COR-L47 (cell line): ENCODE measurements around the gene LRGUK.
"Not testable (repeated sequence)": the region's sequence is repeated elsewhere in the genome, so short reads cannot be mapped to it uniquely, and the experiment has no call there.

ENCODE experiments used
- DNase-seq: peaks from one replicate; lab custom pipeline; 2025; lab: John Stamatoyannopoulos, UW

The LRGUK gene

GRCh38 chr7:134186027-134186426 is 58.9 kb downstream of the LRGUK start:
- DNase-seq, result no peak

GRCh38 chr7:134186801-134187200 is 59.7 kb downstream of the LRGUK start:
- DNase-seq, result no peak

DNA sequence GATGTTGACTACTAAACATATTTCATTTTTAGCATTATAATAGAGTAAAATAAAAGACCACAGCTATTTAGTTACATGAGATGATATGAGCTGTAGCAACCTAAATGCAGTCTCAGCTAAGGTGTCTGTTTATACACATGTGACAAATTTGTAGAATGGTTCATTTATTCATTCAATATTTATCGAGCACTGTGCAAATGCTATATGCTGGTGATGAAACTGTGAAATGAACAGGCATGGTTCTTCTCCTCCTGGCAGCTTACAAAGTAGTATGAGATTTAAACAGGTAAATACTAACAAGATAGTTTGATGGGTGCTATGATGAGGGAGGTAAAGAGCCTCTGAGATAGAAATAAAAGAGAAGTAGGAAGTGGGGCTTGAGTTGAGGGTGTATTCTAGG is 60.8 kb downstream of the LRGUK start:
- DNase-seq, result no peak

- no peak for DNase-seq
Observed at GRCh38 chr7:134188311-134188710, 61.2 kb downstream of the LRGUK start.

DNA sequence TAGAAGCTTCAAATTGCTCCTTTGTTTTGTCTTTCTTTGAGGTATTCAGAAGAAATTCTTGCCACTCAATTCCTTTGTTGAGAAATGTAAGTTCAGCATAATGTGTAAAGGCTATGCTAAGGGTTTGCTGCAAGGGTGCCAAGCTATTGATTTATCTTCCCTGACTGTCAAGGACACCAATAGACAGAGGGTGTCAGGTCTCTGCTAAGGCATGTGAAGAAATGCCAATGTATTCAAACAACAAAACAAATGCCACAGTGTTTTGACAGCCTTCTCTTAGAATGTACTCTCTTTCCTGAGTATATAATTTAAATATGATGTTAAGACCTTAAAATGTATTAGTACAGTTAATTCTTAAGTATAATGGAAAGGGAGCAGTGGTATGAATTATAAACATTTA is 62.4 kb downstream of the LRGUK start:
- no peak for DNase-seq

GRCh38 chr7:134191876-134192275 is 64.7 kb downstream of the LRGUK start:
- no peak for DNase-seq

- DNase-seq, result no peak
Observed at GRCh38 chr7:134193240-134193639, 66.1 kb downstream of the LRGUK start.

DNA sequence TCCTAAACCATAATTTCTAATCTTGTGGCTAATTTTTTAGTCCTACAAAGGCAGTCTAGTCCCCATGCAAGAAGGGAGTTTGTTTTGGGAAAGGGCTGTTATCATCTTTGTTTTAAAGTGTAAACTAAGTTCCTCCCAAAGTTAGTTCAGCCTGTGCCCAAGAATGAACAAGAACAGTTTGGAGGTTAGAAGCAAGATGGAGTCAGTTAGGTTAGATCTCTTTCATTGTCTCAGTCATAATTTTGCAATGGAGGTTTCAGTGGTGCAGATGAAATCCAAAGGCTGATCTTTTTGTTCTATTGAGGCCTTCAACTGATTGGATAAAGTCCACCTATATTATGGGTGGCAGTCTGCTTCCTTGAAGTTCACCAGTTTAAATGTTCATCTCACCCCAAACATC is 68.1 kb downstream of the LRGUK start:
- no peak for DNase-seq

DNA sequence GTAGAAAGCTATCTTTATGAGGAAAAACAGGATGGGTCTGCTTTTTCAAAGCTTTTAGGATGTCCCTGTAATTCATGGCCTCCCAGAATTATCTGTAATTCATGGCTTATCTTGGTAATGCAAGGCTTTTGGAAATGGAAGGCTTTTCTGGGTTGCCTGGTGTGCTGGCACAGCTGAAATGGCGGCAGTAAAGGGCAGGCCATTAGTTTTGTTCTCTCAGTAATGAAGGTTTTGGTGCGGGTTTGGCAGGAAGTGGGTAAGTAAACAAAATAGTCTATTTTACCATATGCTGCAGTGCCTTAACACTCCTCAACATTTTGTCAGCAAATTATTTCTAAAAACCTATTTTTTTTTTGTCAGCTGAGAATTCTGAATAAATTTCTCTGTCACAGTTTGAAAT is 69.3 kb downstream of the LRGUK start:
- no peak for DNase-seq

DNA sequence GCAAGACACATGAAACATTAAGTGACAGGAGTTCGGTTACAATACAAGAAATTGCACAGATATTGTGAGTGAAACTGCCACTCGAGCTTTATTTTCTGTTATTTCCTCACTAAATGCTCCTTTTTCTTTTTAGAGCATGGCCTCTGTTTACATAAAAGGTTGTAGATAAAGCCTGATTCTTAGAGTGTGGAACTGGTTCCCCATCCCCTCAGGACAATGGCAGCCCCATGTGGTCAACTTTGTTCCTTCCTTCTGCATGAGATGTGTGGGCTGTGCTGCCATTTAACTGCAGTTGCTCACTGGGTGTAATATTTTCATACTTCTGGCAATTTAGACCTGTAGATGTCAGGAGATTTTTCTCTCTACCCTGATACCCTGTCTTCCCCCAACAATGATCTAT is 70.2 kb downstream of the LRGUK start:
- no peak for DNase-seq

- no peak for DNase-seq
Observed at GRCh38 chr7:134200970-134201369, 73.8 kb downstream of the LRGUK start.

DNA sequence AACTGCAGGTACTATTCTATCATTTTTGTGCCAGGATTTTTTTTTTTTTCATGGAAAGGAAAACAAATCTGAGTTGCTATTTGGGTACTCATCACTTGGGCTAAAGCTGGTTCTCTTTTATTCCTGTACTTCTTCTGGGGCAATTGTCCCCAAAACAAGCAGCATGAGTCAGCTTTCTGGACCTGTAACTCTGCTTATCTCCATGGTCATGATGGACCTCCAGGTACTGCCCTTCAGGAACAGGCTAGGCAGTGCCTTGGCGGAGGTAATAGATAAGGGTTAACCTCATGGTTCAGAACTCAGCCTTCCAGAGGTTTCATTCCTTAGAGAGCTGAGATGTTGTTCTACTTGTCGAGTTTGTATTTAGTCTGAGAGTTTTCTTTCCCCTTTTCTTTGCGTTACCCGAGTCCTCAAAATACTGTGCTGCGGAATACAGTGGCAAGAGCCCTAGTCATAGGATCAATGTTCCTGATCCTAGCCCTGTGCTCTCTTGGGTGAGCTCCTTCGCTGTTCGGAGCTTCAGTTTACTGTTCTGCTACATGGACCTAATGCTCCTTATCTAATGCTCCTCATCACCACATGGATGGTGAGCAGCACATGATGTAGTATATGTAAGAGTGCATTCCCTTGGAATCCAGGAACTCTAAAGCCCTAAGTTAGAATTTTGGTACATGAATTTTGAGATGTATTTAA is 74.6 kb downstream of the LRGUK start:
- DNase-seq, result no peak

DNA sequence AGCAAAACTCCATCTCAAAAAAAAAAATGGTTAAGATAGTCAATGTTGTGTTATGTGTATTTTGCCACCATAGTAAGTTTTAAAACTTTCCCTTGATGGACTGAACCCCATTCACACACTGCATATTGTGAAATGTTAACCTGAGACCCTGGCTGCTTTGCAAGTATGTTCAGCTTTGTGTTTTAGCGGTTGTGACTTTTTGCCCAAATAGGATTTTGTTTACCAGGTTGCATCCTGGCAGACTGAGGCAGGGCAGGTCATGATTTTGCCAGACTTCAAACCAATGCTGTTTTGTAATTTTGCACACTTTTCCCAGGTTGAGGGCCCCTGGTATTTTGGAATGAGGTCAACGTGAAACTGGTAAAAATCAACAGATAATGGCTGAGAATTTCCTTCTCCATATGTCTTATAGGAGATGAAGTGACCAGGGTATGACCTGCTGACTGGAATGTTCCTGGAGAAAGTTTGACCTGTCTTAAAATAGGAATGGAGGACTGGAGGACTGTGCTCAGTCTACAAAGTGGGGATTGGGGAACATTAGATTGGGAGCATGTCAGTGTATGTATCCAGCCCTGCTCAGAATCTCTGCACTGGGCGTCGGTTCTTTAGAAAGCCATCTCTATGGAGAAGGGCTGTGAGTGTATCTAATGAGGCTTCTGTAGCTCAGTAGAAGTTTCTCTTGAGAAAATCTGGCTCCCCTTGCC is 76.2 kb downstream of the LRGUK start:
- no peak for DNase-seq

DNA sequence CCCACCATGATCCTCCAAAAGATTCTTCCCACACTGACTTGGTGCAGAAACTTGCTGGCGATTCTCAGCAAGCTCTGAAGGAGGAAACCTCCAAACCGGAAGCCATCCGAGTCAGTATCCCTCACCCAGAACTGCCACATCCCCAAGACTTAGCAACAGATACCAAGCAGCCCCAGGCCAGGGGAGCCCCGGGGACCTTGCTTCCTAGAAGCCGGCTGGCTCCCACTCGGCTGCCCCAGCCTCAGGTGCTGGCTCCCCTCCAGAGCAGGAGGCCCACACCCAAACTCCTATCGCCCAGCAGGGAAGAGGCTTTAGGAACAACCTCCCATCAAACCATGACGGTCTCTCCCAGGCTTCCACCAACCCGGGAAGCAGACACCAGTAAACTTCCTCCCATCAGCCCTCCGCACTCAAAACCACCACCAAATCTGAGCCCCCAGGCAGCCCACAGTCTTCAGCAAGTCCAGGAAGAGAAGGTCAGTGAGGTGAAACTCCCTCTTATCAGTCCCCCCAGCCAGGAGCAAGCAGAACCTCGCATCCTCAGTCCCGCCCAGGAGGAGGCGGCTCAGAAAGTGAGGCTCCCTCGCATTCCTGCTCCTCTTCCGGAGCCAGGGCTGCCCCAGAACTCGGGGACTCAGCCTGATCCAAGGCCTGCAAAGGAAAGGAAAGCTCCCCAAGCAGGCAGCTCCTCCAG is 82.3 kb downstream of the LRGUK start:
- no peak for DNase-seq

- no peak for DNase-seq
Observed at GRCh38 chr7:134210227-134210626, 83.1 kb downstream of the LRGUK start.

DNA sequence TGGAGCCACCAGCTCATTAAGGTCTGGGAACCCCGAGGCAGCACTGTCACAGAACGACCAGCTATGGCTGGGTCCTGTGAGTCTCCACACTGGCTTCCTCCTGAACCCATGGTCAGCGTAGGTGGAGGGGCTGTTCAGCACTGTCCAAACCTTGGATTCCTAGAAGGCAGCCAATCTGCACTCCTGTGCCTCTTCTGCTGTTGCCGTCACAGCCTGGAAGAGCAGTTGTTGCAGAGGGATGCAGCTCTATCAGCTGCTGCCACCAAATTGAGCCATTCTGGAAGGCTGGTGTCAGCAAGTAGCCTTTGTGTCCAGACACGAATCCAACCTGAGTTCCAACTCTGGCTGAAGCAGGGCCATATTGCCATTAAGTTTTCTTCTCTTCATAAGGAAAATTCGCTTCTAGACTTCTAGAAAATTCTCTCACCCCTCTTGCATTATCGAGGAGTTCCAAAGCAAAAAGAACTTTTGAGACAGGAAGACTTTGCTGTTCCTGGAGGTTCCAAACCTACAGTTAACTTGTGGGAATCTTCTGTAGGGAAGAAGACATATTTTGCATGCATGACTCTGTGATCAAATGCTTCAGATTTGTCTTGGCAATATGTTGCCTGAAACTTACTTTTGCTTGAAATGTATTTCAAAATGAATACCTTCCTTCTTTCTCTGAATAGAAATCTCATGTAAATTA is 84.0 kb downstream of the LRGUK start:
- no peak for DNase-seq

- DNase-seq, result no peak
Observed at GRCh38 chr7:134211817-134212216, 84.7 kb downstream of the LRGUK start.

DNA sequence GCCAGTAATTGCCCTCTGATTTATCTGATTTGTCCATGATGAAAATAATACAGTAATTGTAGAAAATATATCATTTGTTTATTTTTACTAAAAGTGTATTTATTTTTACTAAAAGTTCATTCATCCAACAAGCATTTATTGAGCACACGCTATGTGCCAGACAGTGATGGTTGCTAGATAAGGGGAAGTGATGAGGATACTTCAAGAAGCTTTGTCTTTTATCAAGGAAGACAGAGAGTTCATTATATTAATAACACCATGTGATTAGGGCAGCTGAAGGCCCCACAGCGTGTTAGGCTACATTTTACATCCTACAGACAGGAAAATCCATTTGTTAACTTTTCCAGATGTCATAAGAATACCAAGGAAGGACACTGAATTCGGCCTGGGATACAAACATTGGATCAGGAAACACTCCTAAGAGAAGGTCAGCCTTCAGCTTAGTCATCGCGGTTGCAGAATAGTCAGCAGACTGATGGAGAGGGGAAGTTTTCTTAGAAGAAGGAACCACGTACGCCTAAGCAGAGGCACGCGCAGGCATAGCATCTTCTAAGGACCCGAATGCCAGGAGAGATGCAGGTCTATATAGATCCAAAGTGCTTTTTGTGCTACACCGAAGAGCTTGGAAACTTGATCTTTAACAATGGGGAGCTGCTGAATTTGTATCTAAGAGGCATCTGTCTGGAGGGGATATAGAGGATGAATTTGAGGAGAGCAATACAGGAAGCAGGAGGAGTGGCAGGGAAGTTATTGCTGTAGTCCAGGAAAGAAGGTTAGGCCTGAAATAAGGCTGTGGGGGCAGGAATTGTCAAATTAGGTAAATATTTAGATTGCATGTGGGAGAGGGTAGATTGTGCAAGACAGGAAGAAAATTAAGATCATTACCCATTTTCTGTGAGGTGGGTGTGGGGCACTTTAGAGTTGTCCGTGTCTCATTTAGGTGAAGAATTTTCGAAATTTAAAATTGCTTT is 85.7 kb downstream of the LRGUK start:
- DNase-seq, result no peak

DNA sequence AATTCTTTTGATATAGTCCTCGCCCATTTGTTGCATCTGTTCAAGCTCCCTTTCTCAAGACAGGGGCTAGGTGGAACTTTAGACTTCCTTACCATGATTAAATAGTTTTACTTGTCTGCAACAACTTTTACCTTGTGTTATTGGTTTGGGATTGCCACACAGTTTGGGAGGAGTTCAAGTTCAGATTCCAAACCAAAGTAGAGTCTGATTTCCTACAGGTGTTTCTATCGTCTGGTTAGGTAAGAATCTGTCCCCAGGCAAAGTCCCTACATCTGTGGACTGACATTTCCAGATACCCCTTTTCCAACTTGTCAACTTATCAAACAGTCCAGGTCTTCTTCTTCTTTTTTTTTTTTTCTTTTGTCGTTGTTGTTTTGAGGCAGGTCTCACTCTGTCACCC is 93.1 kb downstream of the LRGUK start:
- DNase-seq, result no peak

GRCh38 chr7:134231296-134231695 is 104.2 kb downstream of the LRGUK start:
- not testable (repeated sequence) for DNase-seq

DNA sequence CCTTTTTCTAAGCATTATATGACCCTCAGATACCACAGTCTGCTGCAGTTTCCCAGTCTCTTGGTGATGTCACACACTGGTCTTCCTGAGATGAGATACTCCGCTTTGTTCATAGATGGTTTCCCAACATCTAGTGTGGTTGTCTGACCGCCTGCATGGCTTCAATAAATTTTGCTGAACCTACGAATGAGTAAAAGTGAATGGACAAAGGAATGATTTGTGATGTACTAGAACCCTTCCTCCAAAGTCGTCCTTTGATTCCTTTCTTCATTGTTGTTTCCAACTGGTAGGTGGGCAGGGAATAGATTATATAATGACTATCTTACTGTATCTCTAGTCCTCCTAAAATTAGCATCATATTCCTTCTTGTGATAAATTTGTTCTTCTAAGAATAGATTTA is 107.1 kb downstream of the LRGUK start:
- no peak for DNase-seq

DNA sequence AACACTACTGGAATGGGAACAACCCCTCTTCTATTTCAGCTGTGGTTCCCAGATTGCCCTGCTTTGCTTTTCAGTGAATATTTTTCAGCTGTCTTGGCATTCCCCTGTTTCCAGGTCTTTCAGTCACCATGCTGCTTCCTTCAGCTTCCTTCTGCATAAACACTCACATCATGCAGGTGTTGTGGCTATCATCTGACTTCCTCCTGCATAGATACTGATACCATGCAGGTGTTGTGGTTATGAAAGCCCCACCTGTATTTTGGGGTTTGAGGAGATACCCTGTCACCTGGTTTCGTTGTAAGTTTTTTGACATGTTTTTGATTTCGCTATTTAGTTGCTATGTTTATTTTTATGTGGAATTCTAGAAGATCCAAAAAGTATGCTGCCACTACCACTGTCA is 118.1 kb downstream of the LRGUK start:
- DNase-seq, result no peak
